ENCODE measurements around the gene CAMTA1.

- TF ChIP-seq CTCF (IDR thresholded peaks at IDR 0.05) (no peak), POLR2A (IDR thresholded peaks at IDR 0.05) (no peak), POLR2AphosphoS5 (IDR thresholded peaks at IDR 0.05) (no peak)
Observed at GRCh38 chr1:7515904-7516303, 730.6 kb downstream of the CAMTA1 start.
